Natural killer cell (primary cell): ENCODE results near the gene ABCA2. TPM values are rescaled to one million over a fixed set of nuclear protein-coding genes. Genes with fewer than 3 reads are reported as not detected.

Experiments
- ATAC-seq, 3 donors: fragments of 150-1000 bp in 2 of 3; fragments of 200-7000 bp in 1 of 3; cut with Tn5 transposase; 1 replicate in 1 of 3; 2 replicates in 2 of 3; pipeline ENCODE4 v1.10.0; 2021; ENCODE audit warnings: mild to moderate bottlenecking in 2 of 3, moderate library complexity in 2 of 3
- DNase-seq, 2 donors: peaks; one replicate each; pipeline versions ENCODE4 v3.0.0 to v3.0.0-alpha.2; 2013 to 2021; ENCODE audit warnings: mixed read lengths in 1 of 2
- H3K27ac ChIP-seq: one replicate; pipeline ENCODE4 v1.5.1; 2013; ENCODE audit warnings: mild to moderate bottlenecking, low read length
- H3K27me3 ChIP-seq: one replicate; pipeline ENCODE4 v1.6.1; 2013; ENCODE audit warnings: low read length; ENCODE audit not compliant: control insufficient read depth, insufficient read depth
- H3K36me3 ChIP-seq: one replicate; pipeline ENCODE4 v1.6.1; 2013; ENCODE audit warnings: low read length; ENCODE audit not compliant: control insufficient read depth, insufficient read depth
- H3K4me1 ChIP-seq: one replicate; pipeline ENCODE4 v1.6.1; 2013; ENCODE audit warnings: low read length; ENCODE audit not compliant: control insufficient read depth, insufficient read depth
- H3K4me3 ChIP-seq: one replicate; pipeline ENCODE4 v1.5.1; 2013; ENCODE audit warnings: low read length
- H3K9me3 ChIP-seq: one replicate; pipeline ENCODE4 v1.6.1; 2013; ENCODE audit warnings: low read length; ENCODE audit not compliant: control insufficient read depth, insufficient read depth
- H3K27ac Mint-ChIP-seq, 2 donors: one replicate each; pipeline ENCODE4 v1.8.0; 2022; ENCODE audit warnings: mild to moderate bottlenecking in 2 of 2, mixed read lengths in 2 of 2, moderate library complexity in 1 of 2
- H3K27me3 Mint-ChIP-seq, 2 donors: one replicate each; pipeline ENCODE4 v1.8.0; 2022; ENCODE audit warnings: low read depth in 2 of 2, mixed read lengths in 2 of 2
- H3K36me3 Mint-ChIP-seq: one replicate; pipeline ENCODE4 v1.8.0; 2022; ENCODE audit warnings: mixed read lengths
- H3K4me1 Mint-ChIP-seq, 2 donors: one replicate each; pipeline ENCODE4 v1.8.0; 2022; ENCODE audit warnings: mixed read lengths in 2 of 2
- H3K4me3 Mint-ChIP-seq: one replicate; pipeline ENCODE4 v1.8.0; 2022; ENCODE audit warnings: mild to moderate bottlenecking, moderate library complexity, mixed read lengths
- H3K9me3 Mint-ChIP-seq, 2 donors: one replicate each; pipeline ENCODE4 v1.8.0; 2022; ENCODE audit warnings: mixed read lengths in 2 of 2
- CTCF ChIP-seq: fragments of 200-600 bp; IDR thresholded peaks from one replicate; pipeline ENCODE4 v1.8.0; 2022; ENCODE audit warnings: antibody characterized with exemption
- WGBS: methylation state at CpG from one replicate; pipeline ENCODE4 v1.1.7; 2013; ENCODE audit warnings: missing lambda C conversion rate; ENCODE audit not compliant: insufficient coverage; 5-methylcytosine and 5-hydroxymethylcytosine counted together
- intact Hi-C: fragments of 100-400 bp; cut with micrococcal nuclease; formaldehyde crosslinking; loops from one replicate; pipeline ENCODE4 v1.14.2; 2022
- total RNA-seq, 4 donors: library from RNA; stranded (reverse); fragments of 120-200 nt in 1 of 4; gene quantifications; one replicate each; pipeline versions ENCODE4 v1.2.3 to v1.2.4, GENCODE V29; 2013 to 2022

ABCA2 gene
- total RNA-seq, 3 donors from 2014 or later (not counting 1 experiment from before 2014, with no cell fraction given), result 356 to 416 (median 357) TPM

GRCh38 chr9:136978865-136979544 is 49.0 kb downstream of the ABCA2 start:
- H3K27ac Mint-ChIP-seq, result no peak overlapping the region
- Histone ChIP-seq H3K27ac (no peak overlapping the region), H3K9me3 (no peaks in the 10 kb centered on the region), H3K36me3 (no peaks in the 10 kb centered on the region), H3K4me3 (no peak overlapping the region), H3K27me3 (no peaks in the 10 kb centered on the region), H3K4me1 (peaks cover 46% of the 10 kb centered on the region)
- no peak for TF ChIP-seq CTCF
- ATAC-seq (no peak), DNase-seq (no peak)
- 59% methylated on average over 41 of the region's 41 CpGs for WGBS
- intact Hi-C loops, result loop anchor here (1.0 kb wide), 1 partner anchor 13 kb away; the partner anchor contains the start of gene PAXX
- H3K9me3 Mint-ChIP-seq, result no peaks in the 10 kb centered on the region
- no peak overlapping the region for H3K4me3 Mint-ChIP-seq
- H3K36me3 Mint-ChIP-seq, result no peaks in the 10 kb centered on the region
- peaks cover 0 to 5% of the 10 kb centered on the region in 2 donors for H3K27me3 Mint-ChIP-seq
- H3K4me1 Mint-ChIP-seq, result peaks cover 6 to 39% of the 10 kb centered on the region in 2 donors

- Mint-ChIP-seq H3K27ac (peak overlapping the region in 1 of 2 donors; percentile 78), H3K4me3 (peak overlapping the region; percentile 78), H3K9me3 (no peaks in the 10 kb centered on the region), H3K4me1 (peaks cover 6 to 39% of the 10 kb centered on the region in 2 donors), H3K36me3 (no peaks in the 10 kb centered on the region), H3K27me3 (no peaks in the 10 kb centered on the region)
- Histone ChIP-seq H3K9me3 (no peaks in the 10 kb centered on the region), H3K27ac (peak overlapping the region; percentile 30), H3K36me3 (no peaks in the 10 kb centered on the region), H3K4me1 (peaks cover 54% of the 10 kb centered on the region), H3K27me3 (no peaks in the 10 kb centered on the region), H3K4me3 (peak overlapping the region; percentile 44)
- peak; percentile 80 to 88 (median 84) for ATAC-seq
- intact Hi-C loops, result loop anchor here (1.0 kb wide), 1 partner anchor 14 kb away; the partner anchor contains the start of gene PAXX
- peak; percentile 82 to 88 for DNase-seq
- no peak for TF ChIP-seq CTCF
- 4% methylated on average over 74 of the region's 78 CpGs for WGBS
Observed at GRCh38 chr9:136978073-136978864, 49.8 kb downstream of the ABCA2 start.

GRCh38 chr9:136977649-136978072 is 50.4 kb downstream of the ABCA2 start:
- no peaks in the 10 kb centered on the region for H3K27me3 ChIP-seq
- ATAC-seq (no peak), DNase-seq (no peak)
- no peaks in the 10 kb centered on the region for H3K27me3 Mint-ChIP-seq
- peak overlapping the region; percentile 76 for H3K4me3 Mint-ChIP-seq
- no peaks in the 10 kb centered on the region for H3K9me3 ChIP-seq
- peaks cover 59% of the 10 kb centered on the region for H3K4me1 ChIP-seq
- H3K4me3 ChIP-seq, result peak overlapping the region; percentile 44
- WGBS, result 50% methylated on average over 33 of the region's 33 CpGs
- intact Hi-C loops, result loop anchor here (1.0 kb wide), 1 partner anchor 15 kb away; the partner anchor contains the start of gene PAXX
- no peak for TF ChIP-seq CTCF
- peak overlapping the region; percentile 30 for H3K27ac ChIP-seq
- H3K9me3 Mint-ChIP-seq, result no peaks in the 10 kb centered on the region
- peak overlapping the region in 1 of 2 donors; percentile 78 for H3K27ac Mint-ChIP-seq
- no peaks in the 10 kb centered on the region for H3K36me3 Mint-ChIP-seq
- peaks cover 6 to 39% of the 10 kb centered on the region in 2 donors for H3K4me1 Mint-ChIP-seq
- no peaks in the 10 kb centered on the region for H3K36me3 ChIP-seq
